HCT116 (cell line): ENCODE measurements around the gene GPR62.

Experiments
- CTCF ChIP-seq, 3 experiments: fragments of 200-600 bp in 1 of 3; sonication (generic) in 1 of 3; IDR thresholded peaks in 2 of 3; conservative IDR thresholded peaks in 1 of 3; 2 replicates each; pipeline ENCODE4 v1.5.1; 2012 to 2017; ENCODE audit warnings: low read depth in 2 of 3, low read length in 2 of 3, antibody characterized with exemption in 1 of 3, borderline replicate concordance in 1 of 3, control low read depth in 1 of 3, mild to moderate bottlenecking in 1 of 3, mixed read lengths in 1 of 3, mixed run types in 1 of 3, moderate library complexity in 1 of 3; ENCODE audit not compliant: insufficient read depth in 1 of 3
- POLR2A ChIP-seq: IDR thresholded peaks from 2 replicates; pipeline ENCODE4 v1.7.0; 2011; ENCODE audit warnings: borderline replicate concordance; ENCODE audit not compliant: insufficient read depth, insufficient read length; ENCODE audit errors: extremely low read depth

- TF ChIP-seq CTCF (IDR thresholded peaks at IDR 0.05 in 2 of 3, conservative IDR thresholded peaks at IDR 0.05 in 1 of 3; ENCODE audit: borderline replicate concordance in 1 of 3, insufficient read depth in 1 of 3, low read depth in 2 of 3, low read length in 2 of 3) (no peak), POLR2A (no peak)
Measured at GRCh38 chr3:51954105-51954504, 1.1 kb upstream of the GPR62 start.
